Endothelial cell of umbilical vein (primary cell): Measurements from ENCODE around the gene ZNF407. TPM values are rescaled to one million over a fixed set of nuclear protein-coding genes. Genes with fewer than 3 reads are reported as not detected.

Experiments used
- BruUV-seq: library from RNA; stranded (reverse); fragments of 400-500 nt; replicated peaks from 2 replicates; lab custom pipeline; 2021; lab: Mats Ljungman, UMichigan
- CTCF ChIA-PET: fragments of 300-600, 350-600 bp; sonication (Branson Sonifier 250); formaldehyde crosslinking; loops from one replicate; lab custom pipeline; 2021; ENCODE audit warnings: antibody characterized with exemption, inconsistent platforms; lab: Charles Lee
- POLR2A ChIA-PET: fragments of 300-600, 350-600 bp; sonication (Branson Sonifier 250); formaldehyde crosslinking; loops from one replicate; lab custom pipeline; 2021; ENCODE audit warnings: antibody characterized with exemption, inconsistent platforms; lab: Charles Lee
- DNase-seq: peaks from one replicate; pipeline ENCODE4 v3.0.0-alpha.2; 2011; ENCODE audit warnings: low read depth, low spot score
- FAIRE-seq: peaks from 2 replicates; lab custom pipeline; 2011; peaks lifted over from hg19 to GRCh38; lab: Jason Lieb, UNC
- H2AFZ ChIP-seq: 2 replicates; pipeline ENCODE4 v1.6.0; 2012; ENCODE audit warnings: low read depth, low read length, control low read depth, inconsistent platforms
- H3K27ac ChIP-seq: 2 replicates; pipeline ENCODE4 v1.5.1; 2011; ENCODE audit warnings: low read depth, mild to moderate bottlenecking, control low read depth, low read length, moderate library complexity; ENCODE audit not compliant: insufficient read depth
- H3K27me3 ChIP-seq, 2 experiments: 2 replicates each; pipeline versions ENCODE4 v1.6.0 to v1.6.1; 2011; ENCODE audit warnings: low read length in 2 of 2, mixed read lengths in 1 of 2; ENCODE audit not compliant: control insufficient read depth in 2 of 2, insufficient read depth in 2 of 2
- H3K36me3 ChIP-seq, 2 experiments: 2 replicates in 1 of 2; 3 replicates in 1 of 2; pipeline ENCODE4 v1.5.1; 2011; ENCODE audit warnings: low read length in 2 of 2, mild to moderate bottlenecking in 1 of 2, moderate library complexity in 1 of 2; ENCODE audit not compliant: control insufficient read depth in 2 of 2, insufficient read depth in 2 of 2; ENCODE audit errors: extremely low read depth in 1 of 2
- H3K4me1 ChIP-seq: 3 replicates; pipeline ENCODE4 v1.5.1; 2011; ENCODE audit warnings: mild to moderate bottlenecking, low read length; ENCODE audit not compliant: control insufficient read depth, insufficient read depth; ENCODE audit errors: extremely low read depth
- H3K4me2 ChIP-seq: 2 replicates; pipeline ENCODE4 v1.6.1; 2011; ENCODE audit warnings: low read length, control low read depth, mixed read lengths; ENCODE audit not compliant: insufficient read depth
- H3K4me3 ChIP-seq, 3 experiments: fragments of 200-600 bp in 1 of 3; sonication (generic), shearing (Covaris generic) in 1 of 3; replicated peaks in 1 of 3; 2 replicates each; pipeline ENCODE4 v1.5.1; 2011 to 2016; ENCODE audit warnings: control low read depth in 3 of 3, low read length in 3 of 3, mild to moderate bottlenecking in 2 of 3, inconsistent platforms in 1 of 3, low read depth in 1 of 3, moderate library complexity in 1 of 3; ENCODE audit not compliant: insufficient read depth in 1 of 3
- H3K79me2 ChIP-seq: 2 replicates; pipeline ENCODE4 v1.6.0; 2012; ENCODE audit warnings: low read length, inconsistent platforms; ENCODE audit not compliant: control insufficient read depth, insufficient read depth
- H3K9ac ChIP-seq: replicated peaks from 2 replicates; pipeline ENCODE3; 2011; ENCODE audit warnings: low read length, control low read depth; ENCODE audit not compliant: insufficient read depth; ENCODE audit errors: extremely low read depth
- H3K9me1 ChIP-seq: replicated peaks from 3 replicates; pipeline ENCODE4 v1.6.0; 2011; ENCODE audit warnings: mild to moderate bottlenecking, low read length; ENCODE audit not compliant: control insufficient read depth, insufficient read depth; ENCODE audit errors: extremely low read depth
- H3K9me3 ChIP-seq: replicated peaks from 2 replicates; pipeline ENCODE4 v1.5.1; 2012; ENCODE audit warnings: low read length, inconsistent platforms; ENCODE audit not compliant: control insufficient read depth, insufficient read depth
- H4K20me1 ChIP-seq: replicated peaks from 2 replicates; pipeline ENCODE3; 2011; ENCODE audit warnings: mild to moderate bottlenecking, low read length; ENCODE audit not compliant: control insufficient read depth, insufficient read depth; ENCODE audit errors: extremely low read depth
- CTCF ChIP-seq, 2 donors: IDR thresholded peaks; 1 replicate in 1 of 2; 2 replicates in 1 of 2; pipeline ENCODE4 v1.5.1; 2011; ENCODE audit warnings: low read length in 2 of 2, mild to moderate bottlenecking in 2 of 2, moderate library complexity in 2 of 2, control low read depth in 1 of 2, inconsistent platforms in 1 of 2, low read depth in 1 of 2; ENCODE audit not compliant: insufficient read depth in 1 of 2; ENCODE audit errors: extremely low read depth in 1 of 2
- EZH2 ChIP-seq: IDR thresholded peaks from 2 replicates; pipeline ENCODE4 v1.6.1; 2012; ENCODE audit warnings: borderline replicate concordance, low read depth, mild to moderate bottlenecking, moderate library complexity, low read length, inconsistent platforms; ENCODE audit not compliant: severe bottlenecking
- FOS ChIP-seq: IDR thresholded peaks from 2 replicates; pipeline ENCODE4 v1.6.1; 2011; ENCODE audit warnings: mild to moderate bottlenecking, low read length, moderate library complexity, borderline replicate concordance; ENCODE audit not compliant: insufficient read depth
- GATA2 ChIP-seq: IDR thresholded peaks from 2 replicates; pipeline ENCODE4 v1.7.0; 2011; ENCODE audit warnings: low read depth, mild to moderate bottlenecking, moderate library complexity, mixed read lengths, low read length; ENCODE audit not compliant: insufficient read length, insufficient read depth
- JUN ChIP-seq: IDR thresholded peaks from 2 replicates; pipeline ENCODE4 v1.6.1; 2011; ENCODE audit warnings: borderline replicate concordance, low read depth; ENCODE audit not compliant: insufficient read length, insufficient read depth
- MAX ChIP-seq: IDR thresholded peaks from 2 replicates; pipeline ENCODE4 v1.6.1; 2011; ENCODE audit not compliant: insufficient read depth, insufficient read length
- MYC ChIP-seq: IDR thresholded peaks from one replicate; pipeline ENCODE4 v1.6.1; 2011; ENCODE audit warnings: mild to moderate bottlenecking, low read depth, low read length
- POLR2A ChIP-seq: IDR thresholded peaks from 2 replicates; pipeline ENCODE4 v1.6.1; 2012; ENCODE audit warnings: low read depth, mild to moderate bottlenecking, control low read depth, low read length
- POLR2AphosphoS5 ChIP-seq: IDR thresholded peaks from 2 replicates; pipeline ENCODE4 v1.6.1; 2012; ENCODE audit warnings: low read depth, mild to moderate bottlenecking, control low read depth, low read length, moderate library complexity; ENCODE audit not compliant: insufficient read depth
- dilution Hi-C: fragments of 300-500 bp; cut with MboI; formaldehyde crosslinking; loops from one replicate; pipeline ENCODE4 v1.15.0; 2019; ENCODE audit warnings: low sequenced_read_pairs; ENCODE audit not compliant: extremely low pct_ligation_motif_present
- intact Hi-C: fragments of 100-400 bp; cut with micrococcal nuclease; formaldehyde crosslinking; loops from one replicate; pipeline ENCODE4 v1.10.0; 2022
- polyA plus RNA-seq, 4 experiments: library from polyadenylated mRNA; depleted of rRNA in 3 of 4; stranded (reverse) in 3 of 4; unstranded in 1 of 4; fragments of >200 nt; gene quantifications; 2 replicates each; pipeline versions ENCODE4 v1.2.1 to v1.2.3, GENCODE V29; 2011 to 2012; ENCODE audit warnings: missing spikeins in 1 of 4
- total RNA-seq: library from RNA; stranded (reverse); gene quantifications from 2 replicates; pipeline ENCODE4 v1.2.3, GENCODE V29; 2021

The ZNF407 gene
- total and polyA plus RNA-seq, 2 donors (not counting 3 experiments of a cell fraction or from before 2014, with no cell fraction given) = 3.8 to 20.1 TPM

DNA sequence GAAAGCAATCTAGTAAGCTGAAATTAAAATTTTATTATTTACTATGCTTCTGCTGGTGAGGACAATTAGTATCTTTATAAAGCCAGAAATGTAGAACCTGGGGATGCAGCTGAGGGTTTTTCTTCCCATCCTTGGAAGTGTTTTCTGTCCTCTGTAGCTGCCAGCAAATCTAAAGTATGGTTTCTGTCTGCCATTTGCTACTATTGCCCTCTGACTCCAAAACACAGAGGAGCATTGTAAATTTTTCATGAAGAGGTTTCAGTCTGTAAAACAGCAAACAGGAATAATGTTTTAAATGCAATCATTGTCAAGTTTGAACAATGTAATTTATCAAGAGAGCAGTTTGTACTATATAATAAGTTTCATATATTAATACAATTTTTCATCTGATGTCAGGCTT is 258.8 kb downstream of the ZNF407 start:
- TF ChIP-seq POLR2A = no peak
- no peak for TF ChIP-seq CTCF (IDR thresholded peaks at IDR 0.05; ENCODE audit: extremely low read depth in 1 of 2, insufficient read depth in 1 of 2, low read depth in 1 of 2, low read length in 2 of 2)
- TF ChIP-seq FOS = no peak
- TF ChIP-seq GATA2 = no peak
- no peak for TF ChIP-seq POLR2AphosphoS5
- FAIRE-seq = no peak

GRCh38 chr18:74856928-74857327 is 259.3 kb downstream of the ZNF407 start:
- H3K4me3 ChIP-seq = no peak overlapping the region
- no peak overlapping the region for H3K4me2 ChIP-seq
- no peaks in the 10 kb centered on the region for H3K9me3 ChIP-seq
- no peak overlapping the region for H2AFZ ChIP-seq
- H3K27ac ChIP-seq = no peak overlapping the region
- no peak overlapping the region for H3K9ac ChIP-seq
- no TSS peak for BruUV-seq
- H3K4me1 ChIP-seq = no peaks in the 10 kb centered on the region
- dilution Hi-C loops = no loop called here
- no peaks in the 10 kb centered on the region for H3K9me1 ChIP-seq
- CTCF ChIA-PET = no interaction called here
- no peaks in the 10 kb centered on the region for H3K36me3 ChIP-seq
- DNase-seq (no peak), FAIRE-seq (no peak)
- H3K27me3 ChIP-seq = no peaks in the 10 kb centered on the region
- intact Hi-C loops = no loop called here
- no peaks in the 10 kb centered on the region for H3K79me2 ChIP-seq
- POLR2A ChIA-PET = no interaction called here
- H4K20me1 ChIP-seq = no peaks in the 10 kb centered on the region
- TF ChIP-seq EZH2 = no peak
- no peak for TF ChIP-seq POLR2AphosphoS5
- no peak for TF ChIP-seq POLR2A
- TF ChIP-seq GATA2 = no peak
- TF ChIP-seq MYC = no peak
- TF ChIP-seq JUN = no peak
- no peak for TF ChIP-seq FOS
- TF ChIP-seq MAX = no peak
- TF ChIP-seq CTCF (IDR thresholded peaks at IDR 0.05; ENCODE audit: extremely low read depth in 1 of 2, insufficient read depth in 1 of 2, low read depth in 1 of 2, low read length in 2 of 2) = no peak

More for the DNA sequence above, 258.8 kb downstream of the ZNF407 start:
- ChIA-PET CTCF (no interaction called here), POLR2A (no interaction called here)
- no peak overlapping the region for H3K9ac ChIP-seq
- H3K79me2 ChIP-seq = no peaks in the 10 kb centered on the region
- no peak overlapping the region for H2AFZ ChIP-seq
- dilution Hi-C loops = no loop called here
- DNase-seq = no peak
- intact Hi-C loops = no loop called here
- H3K4me1 ChIP-seq = no peaks in the 10 kb centered on the region
- H3K9me1 ChIP-seq = no peaks in the 10 kb centered on the region
- H3K36me3 ChIP-seq = no peaks in the 10 kb centered on the region
- no peak overlapping the region for H3K4me2 ChIP-seq
- H4K20me1 ChIP-seq = no peaks in the 10 kb centered on the region
- no peaks in the 10 kb centered on the region for H3K9me3 ChIP-seq
- no peak overlapping the region for H3K27ac ChIP-seq
- no peaks in the 10 kb centered on the region for H3K27me3 ChIP-seq
- no TSS peak for BruUV-seq
- no peak overlapping the region for H3K4me3 ChIP-seq
